ENCODE measurements around the gene SCARF2.

GRCh38 chr22:20413217-20414058, 24.2 kb downstream of the SCARF2 start:
- TF ChIP-seq, protein P1, sequence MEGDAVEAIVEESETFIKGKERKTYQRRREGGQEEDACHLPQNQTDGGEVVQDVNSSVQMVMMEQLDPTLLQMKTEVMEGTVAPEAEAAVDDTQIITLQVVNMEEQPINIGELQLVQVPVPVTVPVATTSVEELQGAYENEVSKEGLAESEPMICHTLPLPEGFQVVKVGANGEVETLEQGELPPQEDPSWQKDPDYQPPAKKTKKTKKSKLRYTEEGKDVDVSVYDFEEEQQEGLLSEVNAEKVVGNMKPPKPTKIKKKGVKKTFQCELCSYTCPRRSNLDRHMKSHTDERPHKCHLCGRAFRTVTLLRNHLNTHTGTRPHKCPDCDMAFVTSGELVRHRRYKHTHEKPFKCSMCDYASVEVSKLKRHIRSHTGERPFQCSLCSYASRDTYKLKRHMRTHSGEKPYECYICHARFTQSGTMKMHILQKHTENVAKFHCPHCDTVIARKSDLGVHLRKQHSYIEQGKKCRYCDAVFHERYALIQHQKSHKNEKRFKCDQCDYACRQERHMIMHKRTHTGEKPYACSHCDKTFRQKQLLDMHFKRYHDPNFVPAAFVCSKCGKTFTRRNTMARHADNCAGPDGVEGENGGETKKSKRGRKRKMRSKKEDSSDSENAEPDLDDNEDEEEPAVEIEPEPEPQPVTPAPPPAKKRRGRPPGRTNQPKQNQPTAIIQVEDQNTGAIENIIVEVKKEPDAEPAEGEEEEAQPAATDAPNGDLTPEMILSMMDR (IDR thresholded peaks at IDR 0.05), result no peak
- TF ChIP-seq POLR2AphosphoS5 (IDR thresholded peaks at IDR 0.05) (no peak), POLR2A (IDR thresholded peaks at IDR 0.05) (no peak)
